HEK293 (cell line): Measurements from ENCODE around the gene RNF39.

ENCODE experiments used
- ATF2 ChIP-seq: fragments of 450-650 bp; formaldehyde crosslinking; IDR thresholded peaks from 2 replicates; pipeline ENCODE4 v1.5.1; 2016; ENCODE audit warnings: missing biosample characterization, missing genetic modification characterization, low read depth
- GLI4 ChIP-seq: fragments of 450-650 bp; formaldehyde crosslinking; IDR thresholded peaks from 2 replicates; pipeline ENCODE4 v1.5.1; 2016; ENCODE audit warnings: missing biosample characterization, missing genetic modification characterization
- GLIS1 ChIP-seq: fragments of 450-650 bp; formaldehyde crosslinking; IDR thresholded peaks from 2 replicates; pipeline ENCODE4 v1.5.1; 2016; ENCODE audit warnings: missing biosample characterization, missing genetic modification characterization
- IKZF3 ChIP-seq: fragments of 450-650 bp; IDR thresholded peaks from 2 replicates; pipeline ENCODE4 v1.5.0; 2018; ENCODE audit warnings: missing biosample characterization, mild to moderate bottlenecking, missing genetic modification characterization, moderate library complexity
- KLF1 ChIP-seq: fragments of 450-650 bp; formaldehyde crosslinking; IDR thresholded peaks from 2 replicates; pipeline ENCODE4 v1.5.1; 2016; ENCODE audit warnings: missing biosample characterization, missing genetic modification characterization
- OVOL3 ChIP-seq: fragments of 450-650 bp; formaldehyde crosslinking; IDR thresholded peaks from 2 replicates; pipeline ENCODE4 v1.5.1; 2016; ENCODE audit warnings: missing biosample characterization, missing genetic modification characterization
- PRDM6 ChIP-seq: fragments of 450-650 bp; formaldehyde crosslinking; IDR thresholded peaks from 2 replicates; pipeline ENCODE4 v1.5.1; 2017; ENCODE audit warnings: missing biosample characterization, missing genetic modification characterization
- SP2 ChIP-seq: fragments of 450-650 bp; formaldehyde crosslinking; IDR thresholded peaks from 2 replicates; pipeline ENCODE4 v1.5.1; 2016; ENCODE audit warnings: missing biosample characterization, missing genetic modification characterization
- ZBTB17 ChIP-seq: fragments of 450-650 bp; formaldehyde crosslinking; IDR thresholded peaks from 2 replicates; pipeline ENCODE4 v1.5.1; 2016; ENCODE audit warnings: missing biosample characterization, missing genetic modification characterization
- ZBTB26 ChIP-seq: fragments of 450-650 bp; formaldehyde crosslinking; optimal IDR thresholded peaks from 2 replicates; pipeline ENCODE3; 2016; ENCODE audit warnings: missing biosample characterization, mild to moderate bottlenecking, missing genetic modification characterization
- ZBTB44 ChIP-seq: fragments of 450-650 bp; IDR thresholded peaks from 2 replicates; pipeline ENCODE4 v1.5.1; 2018; ENCODE audit warnings: missing biosample characterization, mild to moderate bottlenecking, missing genetic modification characterization
- ZFHX2 ChIP-seq: fragments of 450-650 bp; formaldehyde crosslinking; conservative IDR thresholded peaks from 2 replicates; pipeline ENCODE4 v1.5.1; 2016; ENCODE audit warnings: missing biosample characterization, missing genetic modification characterization
- ZFP3 ChIP-seq: fragments of 450-650 bp; formaldehyde crosslinking; IDR thresholded peaks from 2 replicates; pipeline ENCODE4 v1.5.1; 2016; ENCODE audit warnings: low read depth, missing biosample characterization, missing genetic modification characterization
- ZNF10 ChIP-seq: fragments of 450-650 bp; formaldehyde crosslinking; IDR thresholded peaks from 2 replicates; pipeline ENCODE4 v1.5.1; 2017; ENCODE audit warnings: missing biosample characterization, missing genetic modification characterization
- ZNF155 ChIP-seq: fragments of 450-650 bp; formaldehyde crosslinking; IDR thresholded peaks from 2 replicates; pipeline ENCODE4 v1.5.1; 2016; ENCODE audit warnings: missing biosample characterization, missing genetic modification characterization
- ZNF223 ChIP-seq: fragments of 450-650 bp; formaldehyde crosslinking; IDR thresholded peaks from 2 replicates; pipeline ENCODE4 v1.5.1; 2016; ENCODE audit warnings: missing biosample characterization, missing genetic modification characterization
- ZNF239 ChIP-seq: fragments of 450-650 bp; formaldehyde crosslinking; IDR thresholded peaks from 2 replicates; pipeline ENCODE4 v1.5.1; 2016; ENCODE audit warnings: missing biosample characterization, missing genetic modification characterization
- ZNF24 ChIP-seq: fragments of 450-650 bp; formaldehyde crosslinking; IDR thresholded peaks from 2 replicates; pipeline ENCODE4 v1.5.1; 2016; ENCODE audit warnings: missing biosample characterization, missing genetic modification characterization
- ZNF292 ChIP-seq: fragments of 450-650 bp; formaldehyde crosslinking; IDR thresholded peaks from 2 replicates; pipeline ENCODE4 v1.5.1; 2016; ENCODE audit warnings: low read depth, missing biosample characterization, missing genetic modification characterization, borderline replicate concordance
- ZNF302 ChIP-seq: fragments of 450-650 bp; formaldehyde crosslinking; IDR thresholded peaks from 2 replicates; pipeline ENCODE4 v1.5.1; 2016; ENCODE audit warnings: missing biosample characterization, missing genetic modification characterization, low read depth
- ZNF311 ChIP-seq: fragments of 450-650 bp; formaldehyde crosslinking; IDR thresholded peaks from 2 replicates; pipeline ENCODE4 v1.5.1; 2017; ENCODE audit warnings: missing biosample characterization, missing genetic modification characterization, borderline replicate concordance
- ZNF335 ChIP-seq: fragments of 450-650 bp; formaldehyde crosslinking; conservative IDR thresholded peaks from 2 replicates; pipeline ENCODE4 v1.5.1; 2016; ENCODE audit warnings: missing biosample characterization, missing genetic modification characterization
- ZNF391 ChIP-seq: fragments of 450-650 bp; formaldehyde crosslinking; IDR thresholded peaks from 2 replicates; pipeline ENCODE4 v1.5.1; 2016; ENCODE audit warnings: low read depth, missing biosample characterization, missing genetic modification characterization, borderline replicate concordance
- ZNF548 ChIP-seq: fragments of 450-650 bp; formaldehyde crosslinking; IDR thresholded peaks from 2 replicates; pipeline ENCODE4 v1.5.1; 2016; ENCODE audit warnings: missing biosample characterization, missing genetic modification characterization
- ZNF571 ChIP-seq: fragments of 450-650 bp; formaldehyde crosslinking; IDR thresholded peaks from 2 replicates; pipeline ENCODE4 v1.5.0; 2017; ENCODE audit warnings: missing biosample characterization, missing genetic modification characterization
- ZNF600 ChIP-seq: fragments of 450-650 bp; formaldehyde crosslinking; IDR thresholded peaks from 2 replicates; pipeline ENCODE4 v1.5.1; 2016; ENCODE audit warnings: missing biosample characterization, missing genetic modification characterization
- ZNF660 ChIP-seq: fragments of 450-650 bp; IDR thresholded peaks from 2 replicates; pipeline ENCODE4 v1.5.1; 2018; ENCODE audit warnings: missing biosample characterization, mild to moderate bottlenecking, missing genetic modification characterization
- ZNF701 ChIP-seq: fragments of 450-650 bp; formaldehyde crosslinking; IDR thresholded peaks from 2 replicates; pipeline ENCODE4 v1.5.1; 2016; ENCODE audit warnings: missing biosample characterization, missing genetic modification characterization
- ZNF76 ChIP-seq: fragments of 450-650 bp; formaldehyde crosslinking; IDR thresholded peaks from 2 replicates; pipeline ENCODE4; 2016; ENCODE audit warnings: low read depth, missing biosample characterization, missing genetic modification characterization, borderline replicate concordance
- ZNF791 ChIP-seq: fragments of 450-650 bp; formaldehyde crosslinking; IDR thresholded peaks from 2 replicates; pipeline ENCODE4 v1.5.1; 2016; ENCODE audit warnings: missing biosample characterization, missing genetic modification characterization
- ZXDB ChIP-seq: fragments of 450-650 bp; formaldehyde crosslinking; IDR thresholded peaks from 2 replicates; pipeline ENCODE4 v1.5.1; 2016; ENCODE audit warnings: missing biosample characterization, missing genetic modification characterization
- TF ChIP-seq, protein P1 (sequence below): sonication (generic); formaldehyde crosslinking; IDR thresholded peaks from 2 replicates; pipeline ENCODE4 v1.8.1; 2022; ENCODE audit warnings: mild to moderate bottlenecking, moderate library complexity, missing genetic modification reagents
- TF ChIP-seq, protein P2 (sequence below): fragments of 450-650 bp; formaldehyde crosslinking; IDR thresholded peaks from 2 replicates; pipeline ENCODE4 v1.5.1; 2017; ENCODE audit warnings: missing biosample characterization, missing genetic modification characterization

RNF39 gene

GRCh38 chr6:30061092-30061857 is 14.3 kb downstream of the RNF39 start, which contains the start of gene POLR1H (continued):
- TF ChIP-seq ZNF10 (tag by site-specific recombination), result no peak
- 0 out of 2 replicates have a peak, but pooled peaks have one; percentile 20 for TF ChIP-seq OVOL3 (tag by site-specific recombination)
- peak; percentile 87; the same call in 1 of the 2 replicates for TF ChIP-seq ZNF76 (tag by site-specific recombination)
- peak; percentile 86 for TF ChIP-seq ZBTB17 (tag by site-specific recombination)
- TF ChIP-seq ZNF155 (tag by site-specific recombination), result no peak
- TF ChIP-seq GLI4 (tag by site-specific recombination), result no peak
- TF ChIP-seq ZNF391 (tag by site-specific recombination), result peak; percentile 42; the same call in 1 of the 2 replicates
- TF ChIP-seq ZNF791 (tag by site-specific recombination), result no peak
- peak; percentile 85; the same call in 1 of the 2 replicates for TF ChIP-seq ZNF24
- TF ChIP-seq ZFHX2 (tag by site-specific recombination), result peak; percentile 22; the same call in 1 of the 2 replicates
- no peak for TF ChIP-seq ZNF239
- TF ChIP-seq, protein P1, sequence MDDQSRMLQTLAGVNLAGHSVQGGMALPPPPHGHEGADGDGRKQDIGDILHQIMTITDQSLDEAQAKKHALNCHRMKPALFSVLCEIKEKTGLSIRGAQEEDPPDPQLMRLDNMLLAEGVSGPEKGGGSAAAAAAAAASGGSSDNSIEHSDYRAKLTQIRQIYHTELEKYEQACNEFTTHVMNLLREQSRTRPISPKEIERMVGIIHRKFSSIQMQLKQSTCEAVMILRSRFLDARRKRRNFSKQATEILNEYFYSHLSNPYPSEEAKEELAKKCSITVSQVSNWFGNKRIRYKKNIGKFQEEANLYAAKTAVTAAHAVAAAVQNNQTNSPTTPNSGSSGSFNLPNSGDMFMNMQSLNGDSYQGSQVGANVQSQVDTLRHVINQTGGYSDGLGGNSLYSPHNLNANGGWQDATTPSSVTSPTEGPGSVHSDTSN (CRISPR knock-in tag), result peak; percentile 76
- peak; percentile 69 for TF ChIP-seq ZNF335
- no peak for TF ChIP-seq ZNF701 (tag by site-specific recombination)
- no peak for TF ChIP-seq ZNF571 (tag by site-specific recombination)
- TF ChIP-seq ZFP3, result no peak
- peak; percentile 93 for TF ChIP-seq ZXDB (tag by site-specific recombination)
- TF ChIP-seq ZNF548 (tag by site-specific recombination), result no peak
- no peak for TF ChIP-seq ZNF292 (tag by site-specific recombination)
- peak; percentile 74 for TF ChIP-seq ZNF600
- TF ChIP-seq ZBTB44 (tag by site-specific recombination), result peak; percentile 68
- peak; percentile 96 for TF ChIP-seq ZNF660 (tag by site-specific recombination)
- TF ChIP-seq ZNF302 (tag by site-specific recombination), result no peak
- peak; percentile 74 for TF ChIP-seq IKZF3 (tag by site-specific recombination)
- TF ChIP-seq ZNF223 (tag by site-specific recombination), result no peak
- peak; percentile 65 for TF ChIP-seq SP2 (tag by site-specific recombination)
- peak; percentile 32; the same call in 1 of the 2 replicates for TF ChIP-seq KLF1
- peak; percentile 60 for TF ChIP-seq ZBTB26 (tag by site-specific recombination)
- no peak for TF ChIP-seq ZNF311 (tag by site-specific recombination)
- TF ChIP-seq ATF2, result peak; percentile 100
- TF ChIP-seq GLIS1 (tag by site-specific recombination), result no peak
- TF ChIP-seq, protein P2, sequence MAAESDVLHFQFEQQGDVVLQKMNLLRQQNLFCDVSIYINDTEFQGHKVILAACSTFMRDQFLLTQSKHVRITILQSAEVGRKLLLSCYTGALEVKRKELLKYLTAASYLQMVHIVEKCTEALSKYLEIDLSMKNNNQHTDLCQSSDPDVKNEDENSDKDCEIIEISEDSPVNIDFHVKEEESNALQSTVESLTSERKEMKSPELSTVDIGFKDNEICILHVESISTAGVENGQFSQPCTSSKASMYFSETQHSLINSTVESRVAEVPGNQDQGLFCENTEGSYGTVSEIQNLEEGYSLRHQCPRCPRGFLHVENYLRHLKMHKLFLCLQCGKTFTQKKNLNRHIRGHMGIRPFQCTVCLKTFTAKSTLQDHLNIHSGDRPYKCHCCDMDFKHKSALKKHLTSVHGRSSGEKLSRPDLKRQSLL (tag by site-specific recombination), result peak; percentile 96
- TF ChIP-seq PRDM6 (tag by site-specific recombination), result 0 out of 2 replicates have a peak, but pooled peaks have one; percentile 9
